NCI-H2196 (cell line): ENCODE data around the gene RANBP10.

Experiments used
- DNase-seq: peaks from one replicate; lab custom pipeline; 2025; ENCODE audit not compliant: unreplicated experiment; lab: John Stamatoyannopoulos, UW

RANBP10 gene

DNA sequence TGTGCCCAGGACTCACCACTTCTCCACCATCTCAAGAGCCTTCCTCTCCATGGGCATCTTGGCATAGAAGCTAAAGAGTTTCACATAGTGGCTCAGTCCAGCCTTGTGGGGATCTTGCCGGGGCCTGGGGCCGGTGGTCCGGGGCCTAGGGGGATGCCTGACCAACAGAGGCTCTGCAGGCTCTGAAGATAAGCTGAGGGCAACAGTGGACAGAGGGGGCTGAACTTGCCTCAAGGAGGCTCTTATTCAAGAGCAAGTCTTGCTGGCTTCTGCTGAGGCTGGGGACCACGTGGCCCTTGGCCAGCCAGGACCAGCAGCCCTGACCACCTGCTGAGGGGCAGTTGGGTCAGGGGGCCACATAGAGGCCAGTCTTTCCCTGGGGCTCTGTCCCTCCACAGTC lies 22.3 kb upstream of the RANBP10 start:
- DNase-seq, result no peak

DNA sequence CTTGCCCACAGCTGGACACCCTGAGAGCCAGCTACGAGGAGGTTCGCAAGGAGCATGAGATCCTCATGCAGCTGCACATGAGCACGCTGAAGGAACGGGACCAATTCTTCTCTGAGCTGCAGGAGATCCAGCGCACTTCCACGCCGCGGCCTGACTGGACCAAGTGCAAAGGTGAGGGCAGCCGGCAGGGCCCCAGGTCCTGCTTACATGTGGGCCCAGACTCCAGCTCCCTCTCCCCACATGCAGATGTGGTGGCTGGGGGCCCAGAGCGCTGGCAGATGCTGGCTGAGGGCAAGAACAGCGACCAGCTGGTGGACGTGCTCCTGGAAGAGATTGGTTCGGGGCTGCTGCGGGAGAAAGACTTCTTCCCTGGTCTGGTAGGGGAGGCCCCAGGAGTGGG lies 19.5 kb upstream of the RANBP10 start:
- DNase-seq, result no peak

DNA sequence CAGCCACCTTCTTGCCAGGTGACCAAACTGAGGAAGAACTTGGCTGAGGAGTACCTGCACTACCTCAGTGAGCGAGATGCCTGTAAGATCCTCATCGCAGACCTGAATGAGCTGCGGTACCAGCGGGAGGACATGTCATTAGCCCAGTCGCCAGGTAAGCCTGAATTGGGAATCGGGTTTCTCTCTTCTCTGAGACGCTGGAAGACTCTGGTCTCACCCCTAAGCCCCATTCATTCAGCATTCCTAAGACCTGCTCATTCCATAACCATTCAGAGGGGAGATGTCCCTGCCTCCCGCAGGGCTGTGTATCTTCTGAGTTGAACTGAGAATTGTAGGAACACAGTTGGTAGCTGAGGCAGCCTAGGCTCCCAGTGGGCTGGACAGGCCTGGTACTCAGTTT lies 18.8 kb upstream of the RANBP10 start:
- DNase-seq, result no peak

DNA sequence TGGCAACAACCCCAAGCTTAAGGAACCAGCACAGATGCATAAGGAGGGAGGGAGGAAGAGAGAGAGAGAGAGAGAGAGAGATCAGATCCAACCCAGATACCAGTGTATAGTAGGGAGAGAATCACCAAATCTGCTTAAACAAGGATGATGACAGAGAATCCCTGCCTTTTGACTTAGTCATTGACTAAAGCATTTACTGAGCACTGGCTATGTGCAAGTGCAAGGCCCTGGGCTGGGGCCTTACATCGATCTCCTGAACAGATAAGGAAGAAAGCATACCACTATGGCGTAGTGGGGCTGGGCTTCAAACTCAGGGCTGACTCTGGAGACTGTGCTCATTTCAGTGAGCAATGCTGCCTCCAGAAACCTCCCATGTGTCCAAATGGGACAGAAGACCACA lies 16.2 kb upstream of the RANBP10 start:
- DNase-seq, result no peak

DNA sequence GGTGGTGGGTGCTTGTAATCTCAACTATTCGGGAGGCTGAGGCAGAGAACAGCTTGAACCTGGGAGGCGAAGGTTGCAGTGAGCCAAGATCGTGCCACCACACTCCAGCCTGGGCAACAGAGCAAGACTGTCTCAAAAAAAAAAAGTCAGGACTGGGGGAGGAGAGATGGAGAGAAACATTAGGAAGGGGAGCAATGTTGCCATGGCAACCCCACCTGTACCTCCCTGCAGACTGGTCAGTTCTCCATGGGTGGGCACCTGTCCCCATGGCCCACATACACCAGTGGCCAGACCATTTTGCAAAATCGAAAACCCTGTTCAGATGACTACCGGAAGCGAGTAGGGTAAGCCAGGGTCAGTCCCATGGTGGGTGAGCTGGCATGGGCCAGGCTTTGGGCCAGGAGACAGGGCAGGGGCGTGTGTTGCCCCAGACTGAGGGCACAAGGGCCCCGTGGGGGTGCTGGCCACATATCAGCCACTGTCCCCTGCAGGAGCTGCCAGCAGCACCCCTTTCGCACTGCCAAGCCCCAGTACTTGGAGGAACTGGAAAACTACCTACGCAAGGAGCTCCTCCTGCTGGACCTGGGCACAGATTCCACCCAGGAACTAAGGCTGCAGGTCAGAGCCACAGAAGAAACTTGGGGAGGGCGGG lies 14.4 kb upstream of the RANBP10 start:
- no peak for DNase-seq

DNA sequence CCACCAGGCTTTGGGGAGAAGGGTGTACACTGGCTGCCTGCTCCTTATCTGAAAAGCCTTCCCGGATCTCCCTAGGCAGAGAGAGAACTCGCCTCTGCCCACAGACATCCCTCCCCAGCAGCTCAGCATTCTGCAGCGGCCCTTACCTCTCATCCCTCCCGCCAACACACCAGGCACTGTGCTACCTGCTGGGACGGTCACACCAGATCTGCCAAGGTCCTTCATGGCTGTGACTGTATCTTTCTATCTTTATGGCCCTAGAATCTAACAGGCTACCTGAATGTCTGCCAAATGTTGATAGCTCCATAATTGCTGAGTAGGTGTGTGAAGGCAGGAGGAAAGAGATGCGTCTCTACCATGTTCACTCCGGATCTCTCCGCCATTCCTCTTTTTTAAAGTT lies 8.2 kb upstream of the RANBP10 start:
- DNase-seq, result no peak

DNA sequence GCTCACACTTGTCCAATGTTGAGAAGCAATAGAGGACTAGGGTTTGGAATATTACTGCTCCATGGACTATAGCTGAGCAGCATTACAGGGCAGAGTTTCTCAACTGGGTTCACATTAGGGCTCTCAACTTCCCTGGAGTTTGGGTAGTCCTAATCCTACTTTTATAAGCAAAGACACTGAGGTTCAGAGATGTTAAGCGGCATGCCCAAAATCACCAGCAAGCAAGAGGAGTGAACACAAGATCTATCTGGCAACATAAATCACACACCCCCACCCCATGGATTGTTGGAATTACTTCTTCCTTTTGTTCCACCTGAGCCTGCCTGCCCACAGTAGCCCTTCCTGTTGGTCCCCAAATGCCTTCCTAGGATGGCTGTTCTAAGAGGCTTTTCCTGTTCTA lies 5.5 kb upstream of the RANBP10 start:
- no peak for DNase-seq

DNA sequence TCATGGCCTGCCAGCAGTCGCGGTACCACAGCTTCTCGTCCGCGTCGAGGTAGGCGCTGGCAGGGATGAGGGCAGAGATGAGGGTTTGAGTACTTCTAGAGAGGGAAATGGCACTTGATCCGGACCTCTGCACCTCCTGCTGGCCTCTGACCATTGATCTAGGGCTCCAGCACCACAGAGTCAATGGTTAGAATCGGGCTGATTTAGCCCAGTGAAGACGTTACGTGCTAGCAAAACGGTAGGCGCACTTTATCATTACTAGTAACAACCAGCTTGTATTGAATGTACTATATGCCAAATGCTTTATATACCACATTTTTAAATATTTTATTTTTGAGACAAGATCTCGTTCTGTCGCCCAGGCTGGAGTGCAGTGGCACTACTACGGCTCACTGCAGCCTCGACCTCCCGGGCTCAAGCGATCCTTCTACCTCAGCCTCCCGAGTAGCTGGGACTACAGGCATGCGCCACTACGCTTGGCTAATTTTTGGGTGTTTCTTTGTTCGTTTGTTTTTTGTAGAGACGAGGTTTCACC lies 855 bp upstream of the RANBP10 start:
- DNase-seq, result no peak

DNA sequence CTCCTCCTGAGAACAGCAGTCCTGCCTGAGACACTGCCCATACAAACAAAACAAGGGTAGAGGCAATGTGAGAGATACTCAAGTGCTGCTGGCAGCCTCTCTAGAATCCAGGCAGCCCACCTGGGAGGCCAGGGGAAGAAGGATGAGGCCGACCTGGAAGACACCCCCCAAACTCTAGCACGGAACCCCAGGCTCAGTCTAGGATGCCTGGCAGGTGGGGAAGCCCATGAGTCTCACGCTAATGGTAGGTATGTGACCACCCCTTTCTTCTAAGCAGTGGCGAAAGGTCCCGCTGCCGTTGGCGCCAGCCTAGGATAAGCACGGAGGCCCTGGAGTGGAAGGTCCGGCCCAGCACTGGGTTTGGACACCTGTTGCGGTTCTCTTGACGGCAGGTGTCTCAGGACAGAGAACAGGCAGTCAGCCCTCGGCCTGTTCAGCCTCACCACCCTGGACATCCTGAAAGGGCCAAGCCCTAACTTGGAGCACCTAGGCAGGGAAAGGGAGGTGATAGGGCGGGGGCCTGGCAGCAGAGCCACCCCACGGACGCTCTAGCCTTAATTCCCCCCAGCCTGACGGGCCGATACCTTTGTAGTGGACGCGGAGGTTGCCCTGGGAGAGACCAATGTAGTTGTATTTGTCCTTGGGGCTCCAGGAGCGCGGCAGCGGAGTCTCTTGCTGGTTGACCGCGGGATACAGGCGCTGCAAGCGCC lies 487 bp downstream of the RANBP10 start:
- no peak for DNase-seq

DNA sequence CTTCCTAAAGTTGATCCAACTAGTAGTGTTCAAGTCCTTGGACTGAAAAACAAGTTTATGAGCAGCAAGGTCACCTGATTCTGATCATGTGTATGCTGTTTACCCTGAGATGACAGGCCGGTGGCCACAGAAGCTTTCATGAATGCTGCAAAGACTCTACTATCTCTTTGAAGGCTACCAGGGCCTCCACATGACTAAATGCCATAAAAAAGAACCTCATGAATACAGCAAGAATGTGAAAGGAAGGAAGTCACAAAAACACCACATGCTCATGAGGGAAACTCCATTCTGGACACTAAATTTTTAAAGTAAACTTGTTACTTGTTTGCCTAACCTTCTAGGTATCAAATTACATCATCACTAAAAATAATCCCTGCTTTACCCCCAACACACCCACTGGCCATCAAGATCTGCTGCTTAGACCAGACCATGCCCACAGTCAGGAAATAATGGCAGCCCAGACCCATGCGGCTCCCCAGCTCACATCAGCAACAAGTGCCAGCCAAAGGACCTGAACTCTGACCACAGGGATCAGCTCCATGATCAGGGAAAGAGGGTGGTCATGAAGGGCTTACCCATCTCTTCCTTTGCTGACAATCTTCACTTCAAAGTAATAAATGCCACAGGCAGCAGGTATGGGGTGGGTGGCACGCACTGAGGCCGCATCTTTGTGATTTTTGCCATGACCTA lies 1.4 kb downstream of the RANBP10 start:
- DNase-seq, result no peak

DNA sequence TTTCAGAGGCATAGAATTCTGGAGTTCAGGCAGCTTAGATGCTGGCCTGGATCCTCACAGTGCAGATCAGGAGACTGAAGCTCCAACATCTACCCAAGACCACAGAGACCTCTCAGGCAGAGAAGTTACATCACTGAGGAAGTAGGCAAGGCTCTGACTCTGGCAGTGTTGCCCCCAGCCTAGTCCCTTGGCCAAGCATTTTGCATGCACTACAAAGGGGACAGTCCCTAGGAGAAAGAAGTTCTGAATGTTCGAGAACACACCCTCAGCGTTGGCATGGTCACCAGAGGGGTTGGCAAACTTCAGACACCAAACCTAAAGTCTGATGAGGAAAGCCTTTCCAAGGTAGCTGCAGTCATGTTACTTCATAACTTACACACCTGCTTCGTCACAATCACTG lies 2.5 kb downstream of the RANBP10 start:
- no peak for DNase-seq

DNA sequence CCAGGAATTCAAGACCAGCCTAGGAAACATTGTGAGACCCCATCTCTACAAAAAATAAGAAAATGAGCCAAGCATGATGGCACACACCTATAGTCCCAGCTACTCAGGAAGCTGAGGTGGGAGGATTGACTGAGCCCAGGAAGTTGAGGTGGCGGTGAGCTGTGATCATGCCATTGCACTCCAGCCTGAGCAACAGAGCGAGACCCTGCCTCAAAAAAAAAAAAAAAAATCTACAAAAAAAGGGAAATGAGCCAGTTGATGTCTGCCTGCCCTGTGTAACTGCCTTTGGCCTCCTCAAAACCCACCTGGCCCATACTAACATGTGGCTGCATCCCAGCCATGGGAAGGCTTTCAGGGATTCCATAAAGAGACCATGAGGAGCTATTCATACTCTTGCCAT lies 4.5 kb downstream of the RANBP10 start:
- no peak for DNase-seq

DNA sequence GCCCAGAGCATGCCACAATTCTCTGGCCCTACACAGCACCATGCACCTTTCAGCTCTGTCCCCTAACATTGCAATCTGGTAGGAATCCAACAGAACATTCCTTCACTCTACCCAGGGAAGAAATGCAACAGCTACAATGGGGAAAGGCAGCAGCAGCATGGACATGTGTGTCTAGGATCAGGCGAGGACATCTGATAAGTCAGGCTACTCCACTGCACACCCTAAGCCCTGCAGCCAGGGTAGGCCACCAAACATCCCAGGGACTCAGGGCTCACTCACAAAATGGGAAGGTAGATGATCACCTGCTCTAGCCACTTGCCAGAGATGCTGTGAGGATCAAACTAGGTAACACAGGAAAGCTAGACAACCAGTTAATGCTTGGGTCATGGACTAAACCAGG lies 5.1 kb downstream of the RANBP10 start:
- no peak for DNase-seq

DNA sequence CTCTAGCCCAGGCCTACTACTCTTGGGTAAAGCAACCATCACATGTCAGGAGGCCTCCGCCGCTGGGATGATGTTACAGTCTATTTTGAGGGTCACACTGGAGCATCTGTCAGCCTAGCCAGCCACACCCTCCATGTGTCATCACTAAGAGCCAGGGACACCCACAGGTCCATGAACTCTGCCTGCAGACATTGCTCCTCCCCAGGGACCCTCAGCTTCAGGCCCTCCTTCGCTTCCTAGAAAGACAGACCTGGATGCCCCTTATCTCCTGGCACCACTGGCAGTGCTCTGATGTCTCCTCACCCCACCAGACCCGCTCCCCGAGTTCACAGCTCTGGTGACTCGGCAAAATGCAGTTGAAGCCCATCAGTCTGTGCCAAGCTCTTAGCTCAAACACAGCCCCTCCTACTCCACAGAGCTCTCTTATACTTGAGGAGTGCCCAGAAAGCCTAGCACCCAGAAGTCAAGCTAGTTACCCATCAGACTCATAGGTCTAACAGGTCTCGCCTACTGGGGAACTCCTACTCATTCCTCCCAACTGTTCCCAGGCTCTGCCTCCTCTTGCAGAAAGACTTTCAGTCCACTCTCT lies 5.9 kb downstream of the RANBP10 start:
- no peak for DNase-seq

DNA sequence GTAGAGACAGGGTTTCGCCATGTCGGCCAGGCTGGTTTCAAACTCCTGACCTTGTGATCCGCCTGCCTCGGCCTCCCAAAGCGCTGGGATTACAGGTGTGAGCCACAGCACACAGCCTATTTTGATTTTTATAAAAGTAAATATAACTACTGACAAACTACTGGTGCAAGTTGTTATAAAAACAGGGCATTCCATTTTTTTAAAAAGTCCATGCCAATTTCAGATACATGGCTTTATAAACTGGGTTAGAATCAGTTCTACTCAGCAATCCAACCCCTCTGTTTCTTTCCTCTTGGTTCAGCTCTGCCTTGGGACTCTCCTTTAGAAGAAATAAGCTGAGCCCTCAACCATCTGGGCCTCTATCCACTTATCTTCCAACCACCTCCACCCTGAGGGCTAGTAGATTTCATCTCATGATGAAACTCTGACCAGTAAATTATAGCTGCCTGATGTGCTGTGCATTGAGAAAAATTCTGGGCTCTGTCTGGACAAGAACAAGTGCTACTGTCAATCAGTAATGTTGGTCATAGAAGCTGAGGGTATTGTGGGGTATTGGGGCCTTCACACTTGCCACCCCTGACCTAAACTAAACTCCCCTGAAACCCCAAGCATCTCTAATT lies 10.2 kb downstream of the RANBP10 start:
- DNase-seq, result no peak

DNA sequence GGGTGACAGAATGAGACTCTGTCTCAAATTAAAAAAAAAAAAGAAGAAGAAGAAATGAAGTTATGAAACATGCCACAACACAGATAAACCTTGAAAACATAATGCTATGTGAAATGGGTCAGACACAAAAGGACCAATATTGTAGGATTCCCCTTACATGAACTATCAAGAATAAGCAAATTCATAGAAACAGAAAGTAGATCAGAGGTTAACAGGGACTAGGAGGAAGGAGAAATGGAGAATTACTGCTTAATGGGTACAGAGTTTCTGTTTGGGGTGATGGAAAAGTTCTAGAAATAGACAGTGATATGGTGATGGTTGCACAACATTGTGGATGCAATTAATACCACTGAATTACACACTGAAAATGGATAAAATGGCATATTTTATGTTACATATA lies 16.3 kb downstream of the RANBP10 start:
- no peak for DNase-seq

DNA sequence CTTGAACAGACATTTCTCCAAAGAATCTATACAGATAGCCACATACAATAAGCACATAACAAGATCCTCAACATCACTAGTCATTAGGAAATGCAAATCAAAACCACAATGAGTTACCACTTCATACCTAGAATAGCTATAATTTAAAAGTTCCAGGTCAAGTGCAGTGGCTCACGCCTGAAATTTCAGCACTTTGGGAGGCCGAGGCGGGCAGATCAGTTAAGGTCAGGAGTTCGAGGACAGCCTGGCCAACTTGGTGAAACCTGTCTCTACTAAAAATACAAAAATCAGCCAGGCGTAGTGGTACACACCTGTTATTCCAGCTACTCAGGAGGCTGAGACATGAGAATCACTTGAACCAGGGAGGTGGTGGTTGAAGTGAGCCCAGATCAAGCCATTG lies 19.9 kb downstream of the RANBP10 start:
- no peak for DNase-seq

DNA sequence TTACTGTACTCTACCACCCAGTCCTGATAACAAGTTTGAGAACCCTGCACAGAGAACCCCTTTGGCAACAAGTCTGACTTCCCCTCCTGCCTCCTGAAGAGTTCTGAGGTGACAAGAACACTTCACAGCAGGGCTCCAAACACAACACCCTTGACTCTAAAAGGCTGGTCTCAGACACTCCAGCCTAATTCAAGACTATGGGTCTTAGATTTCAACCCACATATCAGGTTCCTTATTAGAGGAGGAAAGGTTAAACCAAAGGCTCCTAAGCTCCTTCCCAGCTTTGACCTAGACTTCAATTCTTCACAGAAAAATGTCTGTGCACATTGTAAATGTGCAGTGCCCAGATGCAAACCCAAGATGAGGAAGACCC lies 23.0 kb downstream of the RANBP10 start:
- no peak for DNase-seq

DNA sequence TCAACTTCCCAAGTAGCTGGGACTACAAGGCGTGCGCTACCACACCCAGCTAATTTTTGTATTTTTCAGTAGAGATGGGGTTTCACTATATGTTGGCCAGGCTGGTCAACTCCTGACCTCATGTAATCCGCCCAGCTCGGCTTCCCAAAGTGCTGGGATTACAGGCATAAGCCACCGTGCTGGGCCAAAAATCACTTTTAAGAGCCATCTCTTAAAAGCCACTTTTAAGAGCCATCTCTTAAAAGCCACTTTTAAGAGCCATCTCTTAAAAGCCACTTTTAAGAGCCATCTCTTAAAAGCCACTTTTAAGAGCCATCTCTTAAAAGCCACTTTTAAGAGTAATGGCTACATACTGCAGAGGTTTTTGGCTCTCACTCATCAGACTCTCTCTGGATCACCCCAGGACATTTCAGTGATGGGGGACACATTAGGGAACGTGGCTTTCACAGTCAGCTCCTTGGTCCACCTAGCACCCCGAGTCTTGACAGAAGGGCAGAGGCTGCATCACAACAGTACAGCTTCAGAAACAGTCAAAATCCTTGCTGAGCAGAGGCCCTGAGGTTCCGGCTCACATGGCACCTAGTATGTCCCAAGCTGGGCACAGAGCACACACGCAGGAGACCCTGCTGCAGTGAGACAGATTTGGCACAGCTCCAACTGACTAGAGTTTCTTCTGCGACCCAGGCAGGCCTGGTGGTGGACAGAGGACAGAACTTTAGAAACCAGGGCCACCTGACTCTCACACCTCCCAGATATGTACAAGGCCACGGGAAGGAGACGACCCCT lies 23.6 kb downstream of the RANBP10 start:
- DNase-seq, result no peak

DNA sequence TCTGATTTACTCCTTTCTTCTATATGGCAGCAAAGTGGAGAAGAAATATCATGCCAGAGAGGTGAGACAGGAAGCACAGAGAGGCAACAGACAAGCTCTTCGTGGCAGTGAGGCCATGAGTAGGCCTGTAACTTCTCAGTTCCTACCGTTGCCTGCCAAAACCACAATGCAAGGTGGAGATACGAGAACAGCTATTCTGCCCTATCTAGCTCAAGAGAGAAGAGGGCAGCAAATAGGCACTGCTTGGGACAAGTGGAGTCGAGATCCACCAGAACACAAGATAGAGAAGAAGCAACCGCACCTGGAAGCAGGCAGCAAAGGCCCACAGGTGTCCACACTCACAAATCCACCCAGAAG lies 24.8 kb downstream of the RANBP10 start:
- no peak for DNase-seq
